ENCODE data around the gene ZNF438. TPM values are rescaled to one million over a fixed set of nuclear protein-coding genes. Genes with fewer than 3 reads are reported as not detected.
"Not testable (repeated sequence)": the region's sequence is repeated elsewhere in the genome, so short reads cannot be mapped to it uniquely, and the experiment has no call there.

ZNF438 gene
- total and polyA plus RNA-seq, 2 of the 13 experiments (the other 11 are each of a cell fraction or from before 2014, with no cell fraction given): 0.75 to 0.83 TPM

DNA sequence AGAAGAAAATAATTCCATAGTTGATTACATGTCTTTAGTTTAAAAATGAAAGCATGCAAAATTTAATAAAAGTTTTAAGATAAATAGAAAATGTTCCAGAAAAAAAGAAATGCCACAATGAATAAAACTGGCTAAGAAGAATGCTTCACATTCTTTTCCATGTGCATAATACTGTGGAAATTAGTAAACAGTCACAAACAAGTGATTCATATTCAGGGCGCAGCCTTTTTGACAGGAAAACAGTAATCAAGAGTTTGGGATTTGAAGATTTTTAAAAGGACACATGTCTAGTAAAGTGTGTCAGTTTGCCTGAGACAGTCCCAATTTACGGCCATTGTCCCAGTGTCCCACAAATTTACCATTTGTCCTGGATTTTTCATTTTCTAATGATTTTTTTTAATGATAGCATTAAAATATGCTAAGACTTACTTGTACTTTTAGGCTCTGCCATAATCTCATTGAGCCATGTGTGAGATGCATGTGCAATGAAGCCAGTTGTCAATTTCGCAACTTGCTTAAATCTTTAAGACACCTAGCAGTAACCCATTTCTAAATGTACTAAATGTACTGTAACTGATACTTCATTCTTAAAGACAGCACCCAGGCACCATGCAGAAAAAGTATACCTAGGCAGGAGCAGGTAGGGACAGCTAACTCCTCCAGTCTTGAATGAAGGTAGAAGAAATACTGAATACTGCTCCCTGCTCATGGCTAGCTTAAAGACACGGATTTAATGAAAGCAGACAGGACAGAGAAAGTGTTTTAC, 46.9 kb downstream of the ZNF438 start:
- ATAC-seq (no peak), FAIRE-seq (no peak), DNase-seq (ENCODE audit: low spot score) (no peak)
- Histone ChIP-seq H3K79me2 (ENCODE audit: insufficient read depth, low read length) (no peaks in the 10 kb centered on the region), H3K36me3 (replicated peaks in 1 of 2; ENCODE audit: control insufficient read depth in 1 of 2, insufficient read depth in 2 of 2, low read length in 2 of 2) (no peaks in the 10 kb centered on the region), H3K27ac (ENCODE audit: extremely low read length, insufficient read depth, low read length) (no peak overlapping the region), H3K4me2 (ENCODE audit: low read depth, low read length) (no peak overlapping the region), H3K9ac (ENCODE audit: insufficient read depth, low read depth, low read length) (no peak overlapping the region), H4K20me1 (ENCODE audit: insufficient read depth, low read length) (no peaks in the 10 kb centered on the region), H3K9me3 (ENCODE audit: low read length) (no peaks in the 10 kb centered on the region), H2AFZ (ENCODE audit: low read length) (no peak overlapping the region), H3K27me3 (ENCODE audit: control insufficient read depth in 1 of 2, insufficient read depth in 2 of 2, low read length in 2 of 2) (no peaks in the 10 kb centered on the region), H3K4me3 (replicated peaks in 1 of 3; ENCODE audit: insufficient read depth in 1 of 3, low read depth in 2 of 3, low read length in 3 of 3) (no peak overlapping the region), H3K4me1 (ENCODE audit: insufficient read depth, low read length) (no peaks in the 10 kb centered on the region)
- in situ Hi-C loops (cut with HindIII; ENCODE audit: extremely low pct_ligation_motif_present, low pct_unique_long_range_greater_than_20kb) (no loop called here), intact Hi-C loops (cut with micrococcal nuclease; ENCODE audit: unreplicated experiment) (no loop called here)
- no TSS peak for BruUV-seq (replicated peaks)
- POLR2A ChIA-PET: no interaction called here
- CTCF ChIA-PET (ENCODE audit: low intra/inter-chr PET ratio, low total read pairs): no interaction called here
- WGBS (ENCODE audit: low lambda C conversion rate): 43% methylated on average over 4 of the region's 4 CpGs
- TF ChIP-seq FIP1L1 (IDR thresholded peaks at IDR 0.05; ENCODE audit: borderline replicate concordance, insufficient read depth, low read depth, low read length) (no peak), CEBPB (IDR thresholded peaks at IDR 0.05; ENCODE audit: borderline replicate concordance, low read depth, low read length) (peak; percentile 50; the same call in 1 of the 2 replicates)

DNA sequence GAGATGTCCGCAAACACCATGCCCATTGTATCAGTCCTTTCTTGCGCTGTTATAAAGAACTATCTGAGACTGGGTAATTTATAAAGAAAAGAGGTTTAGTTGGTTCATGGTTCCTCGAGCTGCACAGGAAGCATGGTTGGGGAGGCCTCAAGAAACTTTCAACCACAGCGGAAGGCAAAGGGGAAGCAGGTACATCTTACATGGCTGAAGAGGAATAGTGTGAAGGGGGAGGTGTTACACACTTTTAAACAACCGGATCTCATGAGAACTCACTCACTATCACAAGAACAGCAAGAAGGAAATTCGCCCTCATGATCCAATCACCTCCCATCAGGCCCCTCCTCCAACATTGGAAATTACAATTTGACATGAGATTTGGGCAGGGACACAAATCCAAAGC, 48.5 kb downstream of the ZNF438 start:
- in situ Hi-C loops (cut with HindIII; ENCODE audit: extremely low pct_ligation_motif_present, low pct_unique_long_range_greater_than_20kb); H3K4me3 ChIP-seq (replicated peaks in 1 of 3; ENCODE audit: insufficient read depth in 1 of 3, low read depth in 2 of 3, low read length in 3 of 3); H3K79me2 ChIP-seq (ENCODE audit: insufficient read depth, low read length); FAIRE-seq; H3K9ac ChIP-seq (ENCODE audit: insufficient read depth, low read depth, low read length); H3K4me1 ChIP-seq (ENCODE audit: insufficient read depth, low read length); H3K27me3 ChIP-seq (ENCODE audit: control insufficient read depth in 1 of 2, insufficient read depth in 2 of 2, low read length in 2 of 2); POLR2A ChIA-PET; H3K9me3 ChIP-seq (ENCODE audit: low read length); H4K20me1 ChIP-seq (ENCODE audit: insufficient read depth, low read length); BruUV-seq (replicated peaks); H3K36me3 ChIP-seq (replicated peaks in 1 of 2; ENCODE audit: control insufficient read depth in 1 of 2, insufficient read depth in 2 of 2, low read length in 2 of 2); DNase-seq (ENCODE audit: low spot score); intact Hi-C loops (cut with micrococcal nuclease; ENCODE audit: unreplicated experiment); H3K4me2 ChIP-seq (ENCODE audit: low read depth, low read length); H2AFZ ChIP-seq (ENCODE audit: low read length); H3K27ac ChIP-seq (ENCODE audit: extremely low read length, insufficient read depth, low read length); CTCF ChIA-PET (ENCODE audit: low intra/inter-chr PET ratio, low total read pairs); ATAC-seq: not testable (repeated sequence)
- 42% methylated on average over 6 of the region's 6 CpGs for WGBS (ENCODE audit: low lambda C conversion rate)

Data from HepG2 (cell line).